ENCODE data around the gene GRM4.

Gene GRM4

DNA sequence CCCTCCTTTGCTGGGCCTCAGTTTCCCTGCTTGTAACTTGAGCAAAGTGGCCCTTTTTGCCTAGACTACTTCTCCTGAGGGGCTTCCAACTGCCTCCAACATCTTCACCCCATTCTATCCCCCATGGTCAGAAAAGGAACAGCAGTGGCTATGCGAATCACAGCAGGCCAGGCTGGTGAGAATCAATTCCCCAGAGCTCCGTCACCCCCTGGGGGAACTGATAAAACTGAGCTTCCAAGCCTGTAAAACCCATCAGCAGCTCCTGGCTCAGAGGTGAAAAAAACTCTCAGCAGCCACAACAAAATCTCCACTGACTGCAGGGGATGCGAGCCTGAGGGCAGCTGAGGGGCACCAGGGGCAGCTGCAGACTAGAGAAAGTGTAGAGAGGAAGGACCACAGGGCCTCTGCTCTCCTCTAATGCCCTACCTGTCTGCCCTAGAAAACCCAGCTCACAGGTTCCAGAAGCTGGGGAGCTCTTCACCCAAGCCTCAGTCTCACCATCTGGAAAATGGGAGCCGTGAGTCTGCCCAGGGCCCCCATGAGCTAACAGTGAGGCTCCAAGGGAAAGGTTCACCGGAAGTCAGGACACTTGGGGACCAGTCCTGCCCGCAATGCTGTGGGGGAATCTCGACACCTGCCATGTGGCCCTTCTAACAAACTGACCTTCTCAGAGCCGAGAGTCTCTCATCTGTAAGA is 120.6 kb downstream of the GRM4 start:
- H4K20me1 ChIP-seq (ENCODE audit: insufficient read depth, low read length): no peaks in the 10 kb centered on the region
- no peak overlapping the region for H3K27ac ChIP-seq (ENCODE audit: low read length)
- H3K4me3 ChIP-seq (ENCODE audit: low read length): no peak overlapping the region
- H2AFZ ChIP-seq (ENCODE audit: low read length): no peak overlapping the region
- H3K9ac ChIP-seq (ENCODE audit: low read length): no peak overlapping the region
- no peak overlapping the region for H3K4me2 ChIP-seq (ENCODE audit: low read depth, low read length)
- H3K9me2 ChIP-seq (replicated peaks; ENCODE audit: insufficient read depth, low read length): no peaks in the 10 kb centered on the region
- H3K79me2 ChIP-seq (ENCODE audit: low read length): no peaks in the 10 kb centered on the region
- peaks cover 86% of the 10 kb centered on the region for H3K27me3 ChIP-seq (replicated peaks; ENCODE audit: insufficient read depth, low read length)
- H3K36me3 ChIP-seq (replicated peaks; ENCODE audit: insufficient read depth, low read length): no peaks in the 10 kb centered on the region
- DNase-seq: no peak
- no peaks in the 10 kb centered on the region for H3K4me1 ChIP-seq (ENCODE audit: low read length)
- TF ChIP-seq EZH2phosphoT487 (IDR thresholded peaks at IDR 0.05; ENCODE audit: low read length) (no peak), EZH2 (optimal IDR thresholded peaks at IDR 0.05; ENCODE audit: low read depth, low read length) (no peak)
- TF ChIP-seq, protein P1, sequence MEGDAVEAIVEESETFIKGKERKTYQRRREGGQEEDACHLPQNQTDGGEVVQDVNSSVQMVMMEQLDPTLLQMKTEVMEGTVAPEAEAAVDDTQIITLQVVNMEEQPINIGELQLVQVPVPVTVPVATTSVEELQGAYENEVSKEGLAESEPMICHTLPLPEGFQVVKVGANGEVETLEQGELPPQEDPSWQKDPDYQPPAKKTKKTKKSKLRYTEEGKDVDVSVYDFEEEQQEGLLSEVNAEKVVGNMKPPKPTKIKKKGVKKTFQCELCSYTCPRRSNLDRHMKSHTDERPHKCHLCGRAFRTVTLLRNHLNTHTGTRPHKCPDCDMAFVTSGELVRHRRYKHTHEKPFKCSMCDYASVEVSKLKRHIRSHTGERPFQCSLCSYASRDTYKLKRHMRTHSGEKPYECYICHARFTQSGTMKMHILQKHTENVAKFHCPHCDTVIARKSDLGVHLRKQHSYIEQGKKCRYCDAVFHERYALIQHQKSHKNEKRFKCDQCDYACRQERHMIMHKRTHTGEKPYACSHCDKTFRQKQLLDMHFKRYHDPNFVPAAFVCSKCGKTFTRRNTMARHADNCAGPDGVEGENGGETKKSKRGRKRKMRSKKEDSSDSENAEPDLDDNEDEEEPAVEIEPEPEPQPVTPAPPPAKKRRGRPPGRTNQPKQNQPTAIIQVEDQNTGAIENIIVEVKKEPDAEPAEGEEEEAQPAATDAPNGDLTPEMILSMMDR (IDR thresholded peaks at IDR 0.05; ENCODE audit: low read length): no peak
- H3K9me3 ChIP-seq (replicated peaks; ENCODE audit: insufficient read depth, low read length): no peaks in the 10 kb centered on the region
- H3F3A ChIP-seq (ENCODE audit: insufficient read depth, low read length): 0 out of 2 replicates have a peak, but pooled peaks cover 2% of the 10 kb centered on the region

DNA sequence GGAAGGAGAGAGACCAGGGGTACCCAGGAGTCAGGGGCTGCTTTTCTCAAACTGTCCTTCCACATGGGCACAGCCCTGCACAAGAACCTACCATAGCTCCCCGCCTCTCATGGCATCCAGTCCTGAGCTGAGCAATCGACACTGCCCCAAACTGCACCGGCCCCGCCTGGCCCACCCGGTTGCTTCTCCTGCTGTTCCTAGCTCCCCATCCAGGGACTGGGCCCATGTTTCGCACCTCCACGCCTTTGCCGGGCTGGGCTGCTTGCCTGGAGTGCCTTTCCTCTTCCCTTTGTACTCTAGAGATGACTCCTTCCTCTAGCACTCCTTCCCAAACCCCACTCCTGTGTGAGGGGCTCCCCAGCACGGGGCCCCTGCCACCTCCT is 123.0 kb downstream of the GRM4 start:
- H3K27me3 ChIP-seq (replicated peaks; ENCODE audit: insufficient read depth, low read length): peaks cover 75% of the 10 kb centered on the region
- H3K9me3 ChIP-seq (replicated peaks; ENCODE audit: insufficient read depth, low read length): no peaks in the 10 kb centered on the region
- H2AFZ ChIP-seq (ENCODE audit: low read length): no peak overlapping the region
- H3F3A ChIP-seq (ENCODE audit: insufficient read depth, low read length): 0 out of 2 replicates have a peak, but pooled peaks cover 2% of the 10 kb centered on the region
- H4K20me1 ChIP-seq (ENCODE audit: insufficient read depth, low read length): no peaks in the 10 kb centered on the region
- H3K9me2 ChIP-seq (replicated peaks; ENCODE audit: insufficient read depth, low read length): no peaks in the 10 kb centered on the region
- H3K79me2 ChIP-seq (ENCODE audit: low read length): no peaks in the 10 kb centered on the region
- no peak overlapping the region for H3K4me2 ChIP-seq (ENCODE audit: low read depth, low read length)
- no peaks in the 10 kb centered on the region for H3K36me3 ChIP-seq (replicated peaks; ENCODE audit: insufficient read depth, low read length)
- no peak for DNase-seq
- H3K4me3 ChIP-seq (ENCODE audit: low read length): no peak overlapping the region
- H3K9ac ChIP-seq (ENCODE audit: low read length): no peak overlapping the region
- no peak overlapping the region for H3K27ac ChIP-seq (ENCODE audit: low read length)
- no peaks in the 10 kb centered on the region for H3K4me1 ChIP-seq (ENCODE audit: low read length)
- TF ChIP-seq, protein P1 (IDR thresholded peaks at IDR 0.05; ENCODE audit: low read length): no peak
- no peak for TF ChIP-seq EZH2 (optimal IDR thresholded peaks at IDR 0.05; ENCODE audit: low read depth, low read length)
- TF ChIP-seq EZH2phosphoT487 (IDR thresholded peaks at IDR 0.05; ENCODE audit: low read length): no peak

DNA sequence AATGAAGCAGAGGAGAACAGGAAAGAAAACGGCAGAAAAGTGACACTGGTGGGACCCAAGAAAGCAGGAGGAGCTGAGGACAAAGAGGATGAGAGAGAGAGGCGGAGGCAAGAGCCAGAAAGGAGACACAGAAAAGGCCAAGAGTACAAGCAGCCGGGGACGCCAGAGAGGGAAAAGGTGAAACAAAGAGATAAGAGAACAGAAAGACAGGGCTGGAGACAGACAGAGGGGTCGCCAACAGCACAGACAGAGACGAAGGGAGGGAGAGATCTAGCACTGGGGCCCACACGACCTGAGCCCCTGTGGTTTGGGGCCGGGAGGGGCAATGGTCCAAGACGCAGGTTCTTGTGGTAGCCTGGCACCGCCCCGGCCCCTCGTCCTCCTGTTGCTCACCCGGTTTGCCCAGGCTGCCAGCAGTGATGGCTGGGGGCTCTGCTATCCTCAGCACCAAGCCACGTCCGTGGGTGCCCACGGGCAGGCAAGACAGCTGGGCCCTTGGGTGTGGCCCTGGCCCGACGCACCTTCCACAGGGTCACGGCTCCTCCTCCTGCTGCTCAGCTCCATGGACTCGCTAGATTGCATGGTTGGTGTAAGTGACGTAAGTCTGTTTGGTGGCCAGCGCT is 123.5 kb downstream of the GRM4 start:
- Histone ChIP-seq H4K20me1 (ENCODE audit: insufficient read depth, low read length) (no peaks in the 10 kb centered on the region), H3K4me3 (ENCODE audit: low read length) (no peak overlapping the region), H3K79me2 (ENCODE audit: low read length) (no peaks in the 10 kb centered on the region), H3K9me3 (replicated peaks; ENCODE audit: insufficient read depth, low read length) (no peaks in the 10 kb centered on the region), H2AFZ (ENCODE audit: low read length) (no peak overlapping the region), H3K4me2 (ENCODE audit: low read depth, low read length) (peak overlapping the region; percentile 18; the same call in 1 of the 2 replicates), H3K27me3 (replicated peaks; ENCODE audit: insufficient read depth, low read length) (peaks cover 78% of the 10 kb centered on the region), H3K27ac (ENCODE audit: low read length) (no peak overlapping the region), H3K9me2 (replicated peaks; ENCODE audit: insufficient read depth, low read length) (no peaks in the 10 kb centered on the region), H3K36me3 (replicated peaks; ENCODE audit: insufficient read depth, low read length) (no peaks in the 10 kb centered on the region), H3K4me1 (ENCODE audit: low read length) (no peaks in the 10 kb centered on the region), H3F3A (ENCODE audit: insufficient read depth, low read length) (0 out of 2 replicates have a peak, but pooled peaks cover 2% of the 10 kb centered on the region), H3K9ac (ENCODE audit: low read length) (no peak overlapping the region)
- no peak for TF ChIP-seq EZH2 (optimal IDR thresholded peaks at IDR 0.05; ENCODE audit: low read depth, low read length)
- no peak for TF ChIP-seq EZH2phosphoT487 (IDR thresholded peaks at IDR 0.05; ENCODE audit: low read length)
- TF ChIP-seq, protein P1 (IDR thresholded peaks at IDR 0.05; ENCODE audit: low read length): no peak
- no peak for DNase-seq
